Mesodermal cell (in vitro differentiated cells): ENCODE results near the gene M1AP.

ENCODE experiments used
- H3K27ac ChIP-seq: 2 replicates; pipeline ENCODE4 v1.7.0; 2013; ENCODE audit warnings: mild to moderate bottlenecking, low read depth, low read length, moderate library complexity; ENCODE audit not compliant: severe bottlenecking
- H3K36me3 ChIP-seq: 2 replicates; pipeline ENCODE4 v1.7.1; 2013; ENCODE audit warnings: mild to moderate bottlenecking, low read length, moderate library complexity; ENCODE audit not compliant: control insufficient read depth, insufficient read depth
- H3K4me1 ChIP-seq: one replicate; pipeline ENCODE4 v1.7.1; 2013; ENCODE audit warnings: mild to moderate bottlenecking, low read length; ENCODE audit not compliant: insufficient read depth, control insufficient read depth, poor library complexity, severe bottlenecking
- H3K4me3 ChIP-seq: 2 replicates; pipeline ENCODE4 v1.7.0; 2013; ENCODE audit warnings: low read length, control low read depth, mild to moderate bottlenecking; ENCODE audit not compliant: insufficient read depth, poor library complexity, severe bottlenecking; ENCODE audit errors: extremely low read depth
- H3K9me3 ChIP-seq: 2 replicates; pipeline ENCODE4 v1.7.1; 2013; ENCODE audit warnings: mild to moderate bottlenecking, low read length, moderate library complexity; ENCODE audit not compliant: control insufficient read depth
- WGBS, 2 experiments: methylation state at CpG; one replicate each; pipeline ENCODE4 v1.1.5; 2013; ENCODE audit warnings: missing lambda C conversion rate in 2 of 2; ENCODE audit not compliant: insufficient coverage in 2 of 2; 5-methylcytosine and 5-hydroxymethylcytosine counted together

M1AP gene

DNA sequence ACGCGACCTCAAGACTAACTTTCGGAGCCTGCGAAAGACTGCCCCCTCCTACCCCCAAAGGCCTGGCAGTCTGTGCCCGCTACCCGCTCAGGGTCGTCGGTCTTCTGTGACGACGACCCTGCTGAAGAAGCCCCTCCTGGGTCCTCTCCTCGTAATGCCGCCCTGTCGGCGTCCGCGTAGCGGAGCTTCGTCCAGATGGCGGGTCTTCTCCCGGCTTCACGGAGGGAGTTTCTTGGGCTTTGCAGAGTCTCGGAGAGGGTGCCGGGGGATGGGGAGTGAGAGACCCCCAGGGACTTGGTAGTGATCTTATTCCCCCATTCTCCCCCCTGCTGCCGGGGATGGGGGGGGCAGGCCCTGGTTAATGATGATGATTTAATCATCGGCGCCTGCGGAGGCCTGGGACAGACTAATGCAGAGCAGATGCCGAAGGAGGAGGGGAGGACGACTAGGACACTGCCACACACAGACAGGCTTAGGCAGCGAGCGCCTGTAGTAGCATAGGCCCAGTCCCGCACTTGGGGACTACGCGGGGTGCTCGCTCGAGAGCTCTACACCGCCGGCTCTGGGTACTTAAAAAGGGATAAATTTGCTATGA lies 140.1 kb downstream of the M1AP start:
- H3K4me3 ChIP-seq: peak overlapping the region; percentile 70
- WGBS, 2 experiments: 6 to 11% methylated on average over 23 to 34 of the region's 38 CpGs
- peaks cover 13% of the 10 kb centered on the region for H3K4me1 ChIP-seq
- no peaks in the 10 kb centered on the region for H3K9me3 ChIP-seq
- peak overlapping the region; percentile 53 for H3K27ac ChIP-seq
- peaks cover 20% of the 10 kb centered on the region for H3K36me3 ChIP-seq
